ENCODE measurements around the gene RCBTB2.
"Not testable (repeated sequence)": the region's sequence is repeated elsewhere in the genome, so short reads cannot be mapped to it uniquely, and the experiment has no call there.

The RCBTB2 gene

GRCh38 chr13:48532506-48533499 is at the start of gene RCBTB2:
TSS of gene RCBTB2 (minus strand) at chr13:48533080. CDS start at chr13:48521939, 11,141 bp downstream.
- DNase-seq = peak; percentile 95 to 98 (median 97)

- DNase-seq = no peak
Observed at GRCh38 chr13:48582084-48582483, 49.2 kb upstream of the RCBTB2 start.

GRCh38 chr13:48580896-48581295 is 48.0 kb upstream of the RCBTB2 start:
- no peak for DNase-seq

- peak; percentile 53 to 77 (median 69) for DNase-seq
Observed at GRCh38 chr13:48580185-48580803, 47.4 kb upstream of the RCBTB2 start.

- not testable (repeated sequence) for DNase-seq
Observed at GRCh38 chr13:48579919-48580180, 47.0 kb upstream of the RCBTB2 start.

GRCh38 chr13:48579165-48579918 is 46.5 kb upstream of the RCBTB2 start:
- peak in 1 of 3 experiments; percentile 15 for DNase-seq

GRCh38 chr13:48578516-48579164 is 45.8 kb upstream of the RCBTB2 start:
- peak in 1 of 3 experiments; percentile 9 for DNase-seq

- peak in 1 of 3 experiments; percentile 2 for DNase-seq
Observed at GRCh38 chr13:48576448-48577010, 43.6 kb upstream of the RCBTB2 start.

GRCh38 chr13:48575031-48575430 is 42.2 kb upstream of the RCBTB2 start:
- no peak for DNase-seq

- no peak for DNase-seq
Observed at GRCh38 chr13:48574041-48574796, 41.3 kb upstream of the RCBTB2 start.

- no peak for DNase-seq
Observed at GRCh38 chr13:48573213-48574007, 40.5 kb upstream of the RCBTB2 start.

- DNase-seq = no peak
Observed at GRCh38 chr13:48571126-48571913, 38.4 kb upstream of the RCBTB2 start.

- DNase-seq = no peak
Observed at GRCh38 chr13:48570216-48570828, 37.4 kb upstream of the RCBTB2 start.

GRCh38 chr13:48569104-48569666 is 36.3 kb upstream of the RCBTB2 start:
- no peak for DNase-seq

GRCh38 chr13:48568370-48569103 is 35.7 kb upstream of the RCBTB2 start:
- DNase-seq = no peak

- DNase-seq = no peak
Observed at GRCh38 chr13:48567515-48568369, 34.9 kb upstream of the RCBTB2 start.

- no peak for DNase-seq
Observed at GRCh38 chr13:48564056-48564455, 31.2 kb upstream of the RCBTB2 start.

Data from NCI-H1417 (cell line).